HG03469 (cell line): ENCODE measurements around the gene MAPKAP1.
A peak's percentile ranks its signal among the peaks of the same experiment; 100 is the strongest.

ENCODE experiments used
- ATAC-seq: cut with Tn5 transposase; IDR thresholded peaks from one replicate; pipeline ENCODE4 v1.9.1; 2021; ENCODE audit warnings: mild to moderate bottlenecking, moderate library complexity, moderate number of reproducible peaks; ENCODE audit not compliant: unreplicated experiment

Gene MAPKAP1

GRCh38 chr9:125467116-125467740, 239.8 kb downstream of the MAPKAP1 start:
- ATAC-seq: no peak

GRCh38 chr9:125466411-125466810, 240.6 kb downstream of the MAPKAP1 start:
- no peak for ATAC-seq

DNA sequence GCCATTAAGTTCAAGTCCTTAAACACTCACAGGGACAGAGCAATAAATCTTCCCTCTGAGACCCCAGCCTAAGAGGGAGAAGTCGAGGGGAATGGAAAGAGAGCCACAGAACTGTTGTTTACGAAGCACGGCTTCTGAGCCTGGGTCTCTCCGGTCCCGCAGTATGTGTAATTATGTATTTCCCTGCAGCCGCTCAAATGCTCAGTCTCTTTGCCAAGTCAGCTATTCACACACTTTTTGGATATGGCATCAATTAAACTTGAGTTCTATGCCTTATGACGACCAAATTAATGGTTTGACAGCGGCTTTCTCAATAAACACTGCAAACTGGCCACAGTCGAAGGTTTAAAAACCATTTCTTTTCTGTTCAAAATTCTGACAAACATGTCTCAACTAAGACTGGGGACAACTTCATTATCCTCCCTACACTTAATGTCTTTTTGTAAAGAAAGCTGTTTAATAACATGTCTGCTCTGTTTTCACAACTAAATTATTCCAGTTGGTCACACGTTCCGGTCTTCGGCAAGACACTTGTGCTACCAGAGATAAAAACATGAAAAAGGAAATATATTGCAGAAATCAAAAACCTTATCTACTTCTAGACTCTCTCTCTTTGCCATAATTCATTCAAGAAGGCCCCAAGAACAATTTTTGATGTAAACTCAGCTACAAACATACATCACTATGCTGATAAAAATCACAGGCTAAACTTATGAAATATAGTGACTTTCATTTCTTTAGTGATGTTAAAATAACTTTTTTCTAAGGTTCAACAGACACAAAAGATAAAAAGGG, 242.2 kb downstream of the MAPKAP1 start:
- no peak for ATAC-seq

DNA sequence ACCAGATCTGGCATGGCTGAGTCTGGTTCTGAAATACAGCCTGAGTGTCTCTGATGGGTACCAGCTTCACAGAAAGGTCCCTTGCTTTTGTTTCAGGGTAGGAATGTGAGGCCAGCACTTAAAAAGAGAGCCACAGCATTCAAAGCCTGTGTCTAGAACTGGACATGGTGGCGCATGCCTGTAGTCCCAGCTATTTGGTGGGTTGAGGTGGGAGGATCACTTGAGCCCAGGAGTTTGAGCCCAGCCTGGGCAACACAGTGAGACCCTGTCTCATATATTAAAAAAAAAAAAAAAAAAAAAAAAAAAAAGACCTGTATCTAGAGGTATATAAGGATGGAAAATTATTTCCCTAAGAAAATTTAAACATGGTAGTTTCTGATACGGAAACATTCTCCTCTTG, 243.1 kb downstream of the MAPKAP1 start:
- ATAC-seq: no peak

- ATAC-seq: no peak
These were observed 244.1 kb downstream of the MAPKAP1 start for GRCh38 chr9:125462861-125463291.

DNA sequence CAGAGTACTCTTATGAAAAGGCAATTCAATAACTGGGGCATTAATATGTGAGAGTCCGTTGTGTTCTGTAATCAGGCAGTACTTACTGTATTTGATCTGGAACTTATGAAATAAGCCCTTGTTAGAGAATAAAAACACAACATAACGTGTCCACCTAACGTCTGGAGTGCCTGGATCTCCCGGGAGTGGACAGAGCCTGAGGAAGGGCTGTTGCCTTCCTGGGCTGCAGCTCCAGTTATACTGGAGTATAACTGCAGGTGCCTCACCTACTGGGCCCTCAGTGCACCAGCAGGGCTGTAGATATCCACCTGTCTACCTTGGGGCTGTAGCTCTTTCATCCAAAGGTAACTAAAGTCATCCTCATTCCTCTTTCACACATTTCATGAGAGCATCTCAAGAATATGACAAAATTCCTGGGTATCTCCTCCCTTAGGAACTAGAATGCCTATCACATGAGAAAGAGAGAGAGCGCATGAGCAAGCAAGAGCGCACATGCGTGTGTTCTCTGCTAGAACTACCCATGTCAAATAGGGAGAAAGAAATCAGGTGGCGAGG, 245.3 kb downstream of the MAPKAP1 start:
- ATAC-seq: no peak

DNA sequence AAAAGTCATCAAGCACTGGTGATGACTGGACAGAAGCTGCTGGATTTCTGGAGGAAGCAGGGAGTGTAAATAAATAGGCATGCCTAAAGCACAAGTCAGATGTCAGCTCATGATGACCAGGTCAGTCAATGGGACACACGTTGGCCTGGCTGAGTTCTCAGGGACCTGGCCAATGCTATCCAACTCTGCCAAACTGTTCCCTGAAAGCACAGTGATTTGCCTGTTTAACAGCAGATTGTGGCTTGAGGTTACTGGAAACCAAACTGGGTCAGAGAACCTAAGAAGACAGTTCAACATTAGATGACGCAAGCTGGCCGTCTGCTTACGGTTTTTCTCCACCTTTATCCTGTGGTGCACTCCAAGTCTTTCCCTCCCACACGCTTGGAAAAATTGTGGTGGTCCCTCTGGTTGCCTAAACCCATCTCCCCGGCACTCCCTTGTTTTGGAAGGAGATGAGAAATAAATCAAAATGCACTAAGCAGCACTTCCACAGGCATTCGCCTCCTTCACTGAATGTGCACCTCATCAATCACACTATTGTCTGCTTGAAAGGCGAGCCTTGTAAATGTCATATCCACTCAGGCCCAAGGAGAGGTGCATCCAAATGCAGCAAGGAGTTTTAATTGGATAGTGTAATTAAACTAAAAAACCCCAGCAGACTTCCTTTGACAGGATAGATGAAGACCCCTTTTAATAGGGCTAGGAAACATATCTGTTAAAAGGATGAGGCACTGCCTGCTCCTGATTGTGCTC, 245.9 kb downstream of the MAPKAP1 start:
- no peak for ATAC-seq

DNA sequence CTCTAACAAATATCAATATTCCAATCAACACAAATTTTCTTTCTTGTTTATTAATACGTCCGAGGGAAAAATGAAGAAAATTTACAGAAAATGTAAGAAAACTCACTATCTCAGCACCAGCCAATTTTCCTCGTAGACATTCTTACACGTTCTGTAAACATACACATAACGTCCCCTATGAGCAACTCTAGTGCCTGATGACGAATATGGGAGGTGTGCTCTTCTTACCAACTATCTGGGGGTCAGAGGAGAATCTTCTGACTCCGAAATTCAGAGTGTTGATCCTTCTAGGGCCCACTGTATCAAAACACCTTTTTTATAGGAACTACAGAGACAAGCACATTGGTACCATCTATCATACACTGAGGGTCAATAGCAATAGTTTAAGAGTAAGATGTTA, 246.7 kb downstream of the MAPKAP1 start:
- ATAC-seq: no peak

DNA sequence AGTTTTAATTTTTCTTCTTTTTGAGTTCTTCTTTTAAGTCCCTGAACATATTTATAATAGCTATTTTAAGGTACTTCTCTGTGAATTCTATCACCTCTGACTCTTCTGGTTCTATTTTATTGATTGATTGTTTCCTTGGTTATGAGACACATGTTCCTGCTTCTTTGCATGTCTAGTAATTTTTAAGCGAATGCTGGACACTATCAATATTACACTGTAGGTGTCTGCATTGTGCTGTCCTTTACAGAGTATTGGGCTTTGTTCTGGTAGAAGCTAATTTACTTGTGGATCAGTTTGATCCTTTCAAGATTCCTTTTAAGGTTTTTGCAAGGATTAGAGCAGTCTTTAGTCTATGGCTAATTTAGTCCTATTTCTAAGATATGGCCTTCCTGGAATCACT, 249.7 kb downstream of the MAPKAP1 start:
- ATAC-seq: no peak

GRCh38 chr9:125455876-125456275, 251.1 kb downstream of the MAPKAP1 start:
- no peak for ATAC-seq

- no peak for ATAC-seq
These were observed 251.9 kb downstream of the MAPKAP1 start for GRCh38 chr9:125455132-125455531.

- no peak for ATAC-seq
These were observed 259.7 kb downstream of the MAPKAP1 start for GRCh38 chr9:125447202-125447802.

DNA sequence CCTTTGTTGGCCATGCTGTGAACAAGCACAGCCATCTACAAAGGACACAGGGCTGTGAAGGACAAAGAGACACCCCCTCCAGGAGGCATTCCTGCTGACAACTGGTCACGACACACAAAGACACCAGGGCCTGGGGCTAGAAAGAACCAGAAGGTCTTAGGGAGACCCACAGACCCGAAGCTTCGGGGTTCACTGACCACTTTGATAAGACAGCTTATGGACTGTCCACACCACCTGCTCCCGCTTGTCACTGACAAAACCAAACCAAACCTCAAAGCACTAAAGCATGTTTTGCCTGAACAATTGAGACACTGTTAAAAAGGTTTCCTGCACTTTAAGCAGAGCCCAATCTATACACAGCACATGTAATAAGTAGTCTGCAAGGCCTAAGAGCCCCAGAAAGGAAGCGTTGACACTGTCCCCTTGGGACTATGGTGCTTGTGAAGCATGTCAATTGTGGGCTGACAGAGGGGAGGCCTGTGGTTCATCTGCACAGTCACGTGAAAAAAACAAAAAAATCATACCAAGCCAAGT, 260.4 kb downstream of the MAPKAP1 start:
- ATAC-seq: peak; percentile 91

- ATAC-seq: no peak
These were observed 262.0 kb downstream of the MAPKAP1 start for GRCh38 chr9:125444956-125445506.

DNA sequence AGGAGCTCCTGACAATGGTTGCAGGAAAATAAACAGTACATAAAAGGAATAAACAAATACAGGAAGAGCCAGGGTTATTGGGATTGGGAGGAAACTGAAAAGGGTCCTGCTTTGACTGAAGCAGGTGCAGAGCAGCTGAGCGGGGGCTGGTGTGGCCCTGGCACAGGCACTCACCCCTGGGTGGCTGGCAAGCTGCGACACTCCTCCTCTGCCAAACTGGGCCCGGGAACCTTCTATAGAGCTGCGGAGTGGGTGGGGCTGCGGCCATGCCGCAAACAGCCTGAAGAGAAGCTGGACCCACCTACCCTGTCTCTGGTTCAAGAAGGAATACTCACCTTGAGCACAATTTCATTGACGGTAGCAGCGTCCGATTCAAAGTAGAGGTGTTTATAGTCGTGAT, 262.8 kb downstream of the MAPKAP1 start:
- ATAC-seq: no peak

GRCh38 chr9:125443367-125443766, 263.6 kb downstream of the MAPKAP1 start:
- ATAC-seq: no peak

GRCh38 chr9:125442452-125442851, 264.6 kb downstream of the MAPKAP1 start:
- ATAC-seq: no peak

DNA sequence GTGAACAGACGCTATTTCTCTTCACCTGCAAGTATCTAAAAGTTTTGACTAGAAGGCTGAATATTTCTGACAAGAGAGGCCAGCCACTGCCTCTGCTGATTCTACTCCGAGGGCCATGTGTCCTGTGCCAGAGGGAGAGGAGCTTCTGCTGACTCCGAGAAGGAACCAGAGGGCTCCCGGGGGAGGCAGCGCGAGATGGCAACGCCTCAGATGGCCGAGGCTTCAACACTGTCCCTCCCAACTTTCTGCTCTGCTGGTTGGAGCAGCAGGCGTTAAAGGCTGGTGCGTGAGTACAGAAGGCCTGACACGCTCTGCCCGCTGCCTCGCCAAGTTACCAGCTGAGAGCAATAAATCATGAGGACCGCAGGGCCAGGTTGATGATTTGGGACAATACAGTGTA, 266.6 kb downstream of the MAPKAP1 start:
- no peak for ATAC-seq

DNA sequence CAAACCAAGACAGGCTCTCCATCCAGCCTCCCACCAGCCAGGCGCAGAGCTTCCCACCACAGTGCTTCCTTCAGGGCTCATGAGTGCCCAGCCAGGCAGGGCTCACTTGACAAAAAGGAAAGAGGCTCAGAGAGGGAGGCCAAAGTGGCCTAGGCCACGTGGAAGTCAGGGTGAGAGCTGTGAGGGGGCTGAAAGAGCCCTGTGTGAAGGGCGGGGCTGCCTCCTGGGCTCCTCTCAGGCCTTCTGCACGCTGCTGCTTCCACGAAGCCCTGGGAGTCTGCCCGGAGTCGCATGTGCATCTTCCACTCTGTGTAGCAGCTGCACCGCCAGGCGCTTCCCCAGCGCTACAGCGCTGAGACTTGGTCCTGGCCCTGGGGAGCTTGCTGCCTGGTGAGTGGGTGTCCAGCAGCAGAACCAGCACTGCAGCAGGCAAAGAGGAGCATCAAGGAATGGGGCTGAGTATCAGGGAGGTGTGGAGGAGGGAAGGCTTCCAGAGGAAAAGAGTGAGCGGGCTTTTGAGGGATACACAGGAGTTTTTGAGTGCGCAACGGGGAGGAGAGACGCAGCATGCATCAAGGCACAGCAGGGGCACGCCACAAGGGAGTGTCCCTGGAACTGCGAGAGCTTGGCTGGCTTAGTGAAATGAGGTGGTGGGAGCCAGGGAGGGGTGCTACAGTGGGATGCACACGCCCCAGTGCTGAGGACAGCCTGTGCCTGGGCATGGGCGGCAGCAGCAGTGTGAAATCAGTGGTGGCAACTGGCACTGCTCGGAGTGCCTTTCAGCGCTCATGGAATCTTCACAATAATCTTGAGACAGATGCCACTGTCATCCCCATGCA, 267.4 kb downstream of the MAPKAP1 start:
- no peak for ATAC-seq
